Measurements from ENCODE around the gene MIA2.
"Not testable (repeated sequence)": the region's sequence is repeated elsewhere in the genome, so short reads cannot be mapped to it uniquely, and the experiment has no call there.

DNA sequence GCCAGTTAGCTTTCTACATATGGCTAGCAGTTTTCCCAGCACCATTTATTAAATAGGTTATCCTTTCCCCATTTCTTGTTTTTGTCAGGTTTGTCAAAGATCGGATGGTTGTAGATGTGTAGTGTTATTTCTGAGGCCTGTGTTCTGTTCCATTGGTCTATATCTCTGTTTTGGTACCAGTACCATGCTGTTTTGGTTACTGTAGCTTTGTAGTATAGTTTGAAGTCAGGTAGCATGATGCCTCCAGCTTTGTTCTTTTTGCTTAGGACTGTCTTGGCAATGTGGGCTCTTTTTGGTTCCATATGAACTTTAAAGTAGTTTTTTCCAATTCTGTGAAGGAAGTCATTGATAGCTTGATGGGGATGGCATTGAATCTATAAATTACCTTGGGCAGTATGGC, 28.5 kb downstream of the MIA2 start:
- TF ChIP-seq EP300 (IDR thresholded peaks at IDR 0.05; ENCODE audit: low read depth); POLR2AphosphoS5 (IDR thresholded peaks at IDR 0.05): not testable (repeated sequence)
- TF ChIP-seq, protein P1, sequence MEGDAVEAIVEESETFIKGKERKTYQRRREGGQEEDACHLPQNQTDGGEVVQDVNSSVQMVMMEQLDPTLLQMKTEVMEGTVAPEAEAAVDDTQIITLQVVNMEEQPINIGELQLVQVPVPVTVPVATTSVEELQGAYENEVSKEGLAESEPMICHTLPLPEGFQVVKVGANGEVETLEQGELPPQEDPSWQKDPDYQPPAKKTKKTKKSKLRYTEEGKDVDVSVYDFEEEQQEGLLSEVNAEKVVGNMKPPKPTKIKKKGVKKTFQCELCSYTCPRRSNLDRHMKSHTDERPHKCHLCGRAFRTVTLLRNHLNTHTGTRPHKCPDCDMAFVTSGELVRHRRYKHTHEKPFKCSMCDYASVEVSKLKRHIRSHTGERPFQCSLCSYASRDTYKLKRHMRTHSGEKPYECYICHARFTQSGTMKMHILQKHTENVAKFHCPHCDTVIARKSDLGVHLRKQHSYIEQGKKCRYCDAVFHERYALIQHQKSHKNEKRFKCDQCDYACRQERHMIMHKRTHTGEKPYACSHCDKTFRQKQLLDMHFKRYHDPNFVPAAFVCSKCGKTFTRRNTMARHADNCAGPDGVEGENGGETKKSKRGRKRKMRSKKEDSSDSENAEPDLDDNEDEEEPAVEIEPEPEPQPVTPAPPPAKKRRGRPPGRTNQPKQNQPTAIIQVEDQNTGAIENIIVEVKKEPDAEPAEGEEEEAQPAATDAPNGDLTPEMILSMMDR (IDR thresholded peaks at IDR 0.05) = not testable (repeated sequence)

Data from transverse colon (tissue), 4 donors.